ENCODE measurements around the gene PPIL6. TPM values are rescaled to one million over a fixed set of nuclear protein-coding genes. Genes with fewer than 3 reads are reported as not detected.
"Not testable (repeated sequence)": the region's sequence is repeated elsewhere in the genome, so short reads cannot be mapped to it uniquely, and the experiment has no call there.

Gene PPIL6
- total RNA-seq, 1 donor from 2014 or later = 0.60 TPM

DNA sequence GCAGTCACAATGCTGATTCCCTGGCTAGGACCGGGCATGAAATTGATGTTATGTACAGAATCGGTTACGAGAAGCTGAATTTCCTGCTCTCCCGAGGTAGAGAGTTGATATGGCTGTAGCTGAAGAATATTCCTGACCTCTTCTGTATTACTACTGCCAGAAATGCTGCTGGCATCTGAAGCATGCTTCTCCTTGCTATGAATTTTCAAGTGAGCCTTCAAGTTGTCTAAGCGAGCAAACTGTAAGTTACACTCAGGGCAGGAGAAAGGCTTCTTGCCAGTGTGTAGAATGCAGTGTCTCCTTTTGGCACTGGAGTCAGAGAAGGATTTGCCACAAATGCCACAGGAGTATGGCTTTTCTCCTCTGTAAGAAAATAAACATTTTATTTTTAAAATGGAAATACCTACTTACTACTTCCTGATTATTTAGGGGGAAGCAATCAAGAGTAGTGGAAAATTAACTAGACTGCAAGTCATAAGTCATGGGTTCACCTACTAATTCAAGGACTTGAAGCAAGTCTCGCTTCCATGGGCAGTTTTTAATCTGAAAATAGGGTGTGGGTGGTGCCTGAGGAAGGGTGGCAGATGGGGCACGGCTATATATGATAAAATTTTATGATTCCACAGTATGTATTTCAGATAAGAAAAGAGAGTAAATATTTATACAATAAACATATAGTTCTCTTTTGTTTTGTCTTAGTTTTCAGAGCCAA lies 25.9 kb upstream of the PPIL6 start:
- DNase-seq (ENCODE audit: low read depth in 2 of 2) = no peak

DNA sequence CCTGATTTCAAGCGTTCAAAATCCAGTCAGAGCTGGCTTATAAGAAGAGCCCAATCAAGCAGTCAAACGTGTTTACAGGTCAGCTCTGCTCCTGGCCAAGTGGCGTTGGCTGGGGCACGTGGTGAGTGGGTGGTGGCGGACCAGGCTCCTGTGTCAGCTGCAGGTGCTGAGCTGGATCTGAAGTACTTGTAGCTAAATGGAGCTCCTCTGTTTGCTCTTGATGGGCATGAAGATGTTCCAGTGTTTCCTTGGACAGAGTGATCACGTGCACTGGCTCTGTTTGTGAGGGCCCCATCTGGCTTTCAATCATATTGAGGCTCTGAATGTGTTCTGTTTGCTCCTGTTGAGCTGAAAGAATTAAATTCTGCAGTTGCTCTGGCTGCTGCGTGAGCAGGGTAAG lies 25.3 kb upstream of the PPIL6 start:
- DNase-seq (ENCODE audit: low read depth in 2 of 2) = no peak

DNA sequence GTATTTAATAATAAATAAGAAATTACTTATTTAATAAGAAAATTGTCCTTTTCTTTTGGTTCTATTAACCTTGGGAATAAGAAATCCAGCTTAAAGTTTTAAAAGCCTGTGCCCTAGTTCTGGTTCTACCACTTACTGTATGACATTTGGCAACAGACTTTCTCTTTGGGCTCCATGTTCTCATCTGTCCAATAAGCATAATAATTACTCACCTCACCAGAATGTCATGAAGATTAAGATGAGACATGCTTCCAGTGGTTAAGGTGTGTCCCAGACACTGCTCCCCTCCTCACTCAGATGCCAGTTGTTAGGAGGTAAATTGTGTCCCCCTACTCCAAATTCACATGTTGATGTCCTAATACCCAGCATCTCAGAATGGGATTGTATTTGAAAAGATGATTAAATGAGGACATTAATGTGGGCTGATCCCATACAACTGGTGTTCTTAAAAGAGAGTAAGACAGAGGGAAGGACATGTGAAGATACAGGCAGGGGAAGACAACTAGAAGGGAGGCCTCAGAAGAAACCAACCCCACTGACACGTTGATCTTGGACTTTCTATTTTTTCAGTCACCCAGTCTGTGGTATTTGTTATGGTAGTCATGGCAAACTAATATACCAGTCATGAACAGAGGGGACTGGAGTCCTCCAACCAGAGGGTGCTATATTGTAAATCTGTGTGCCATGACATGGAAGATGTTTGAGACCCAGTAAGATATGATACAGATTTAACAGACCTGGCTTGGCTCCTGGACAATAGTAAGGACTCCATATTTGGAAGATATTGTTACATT lies 21.5 kb upstream of the PPIL6 start:
- DNase-seq (ENCODE audit: low read depth in 2 of 2) = no peak

DNA sequence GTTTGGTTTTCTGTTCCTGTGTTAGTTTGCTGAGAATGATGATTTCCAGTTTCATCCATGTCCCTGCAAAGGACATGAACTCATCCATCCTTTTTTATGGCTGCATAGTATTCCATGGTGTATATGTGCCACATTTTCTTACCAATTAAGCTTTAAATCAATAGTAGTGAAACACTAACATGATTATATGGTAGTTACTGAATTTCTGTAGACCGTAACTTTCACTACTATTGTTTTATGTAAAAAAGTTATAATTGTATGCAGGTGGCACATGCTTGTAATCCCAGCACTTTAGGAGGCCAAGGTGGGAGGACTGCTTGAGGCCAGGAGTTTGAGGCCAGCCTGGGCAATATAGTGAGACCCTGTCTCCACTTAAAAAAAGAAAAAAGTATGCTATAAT lies 20.8 kb upstream of the PPIL6 start:
- DNase-seq (ENCODE audit: low read depth in 2 of 2) = not testable (repeated sequence)

DNA sequence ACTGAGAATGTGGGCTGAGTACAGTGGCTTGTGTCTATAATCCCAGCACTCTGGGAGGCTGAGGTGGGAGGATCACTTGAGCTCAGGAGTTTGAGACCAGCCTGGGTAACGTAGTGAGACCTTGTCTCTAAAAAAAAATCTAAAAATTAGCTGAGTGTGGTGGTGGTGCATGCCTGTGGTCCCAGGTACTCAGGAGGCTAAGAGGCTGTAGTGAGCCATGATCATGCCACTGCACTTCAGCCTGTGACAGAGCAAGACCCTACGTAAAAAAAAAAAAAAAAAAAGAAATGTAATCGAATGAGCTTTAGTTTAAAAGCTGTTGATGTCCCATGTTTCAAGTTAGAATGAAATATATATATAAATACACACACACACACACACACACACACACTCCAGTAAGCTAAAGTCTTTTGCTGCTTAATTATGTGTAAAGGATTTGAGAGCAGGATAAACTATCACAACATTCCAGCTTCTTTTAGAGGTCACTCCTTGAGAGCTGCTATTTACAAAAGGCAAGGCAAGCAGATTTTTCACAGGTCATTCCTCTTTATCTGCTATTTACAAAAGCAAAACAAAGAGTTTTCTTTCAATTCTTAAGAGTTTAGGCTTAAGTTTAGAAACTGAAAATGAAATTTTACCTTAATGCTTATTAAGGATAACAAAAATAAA lies 19.9 kb upstream of the PPIL6 start:
- no peak for DNase-seq (ENCODE audit: low read depth in 2 of 2)

DNA sequence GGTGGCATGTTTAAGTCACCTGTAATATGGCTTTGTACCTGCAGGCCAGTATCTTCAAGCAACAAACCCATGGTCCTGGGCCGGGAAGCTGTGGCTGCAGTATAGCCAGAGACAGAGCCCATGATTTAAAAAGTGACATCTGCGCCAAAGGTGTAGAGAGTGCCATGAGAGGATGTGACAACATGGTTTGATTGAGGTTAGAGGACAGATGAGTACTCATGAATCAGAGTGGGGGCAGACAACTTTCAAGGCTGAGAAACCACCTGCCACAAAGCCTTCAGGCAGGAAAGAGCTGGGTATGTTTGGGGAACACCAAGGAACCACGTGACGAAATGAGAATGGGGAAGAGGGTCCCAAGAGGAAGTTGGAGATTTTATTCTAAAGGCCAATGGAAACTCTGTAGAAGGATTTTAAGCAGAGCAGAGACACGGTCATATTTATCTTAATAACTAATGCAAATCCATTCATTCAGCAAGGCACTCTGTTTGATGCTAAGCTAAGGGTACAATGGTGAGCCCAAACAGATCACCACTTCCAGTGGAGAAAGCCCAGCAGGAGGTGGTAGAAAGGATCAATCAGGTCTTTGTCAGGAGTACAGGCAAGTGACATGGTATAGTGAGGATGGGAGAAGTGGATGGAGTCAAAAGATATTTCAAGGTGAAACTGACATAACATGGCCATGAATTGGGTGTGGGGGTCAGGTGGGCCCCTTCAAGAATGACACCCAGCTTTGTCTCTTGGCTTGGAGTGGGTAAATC lies 18.5 kb upstream of the PPIL6 start:
- no peak for DNase-seq (ENCODE audit: low read depth in 2 of 2)

DNA sequence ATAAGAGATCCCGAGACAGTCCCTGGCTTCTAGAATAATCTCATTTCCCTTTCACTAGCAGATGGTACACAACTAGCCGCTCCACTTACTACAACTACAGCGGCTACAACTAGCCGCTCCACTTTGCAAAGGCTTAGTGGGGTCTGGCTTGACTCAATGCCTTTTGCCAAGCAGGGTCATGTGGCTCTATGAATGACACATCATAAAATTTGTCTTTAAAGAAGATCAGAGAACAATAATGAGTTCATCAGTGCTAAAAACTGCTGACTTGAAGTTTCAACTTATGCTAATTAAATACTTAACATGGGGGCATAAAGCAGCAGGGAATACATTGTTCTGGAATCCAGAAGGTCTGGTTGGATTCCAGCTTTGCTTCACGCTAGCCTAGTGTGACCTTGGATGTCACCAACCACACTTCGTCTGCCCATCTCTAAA lies 17.2 kb upstream of the PPIL6 start:
- DNase-seq (ENCODE audit: low read depth in 2 of 2) = no peak

DNA sequence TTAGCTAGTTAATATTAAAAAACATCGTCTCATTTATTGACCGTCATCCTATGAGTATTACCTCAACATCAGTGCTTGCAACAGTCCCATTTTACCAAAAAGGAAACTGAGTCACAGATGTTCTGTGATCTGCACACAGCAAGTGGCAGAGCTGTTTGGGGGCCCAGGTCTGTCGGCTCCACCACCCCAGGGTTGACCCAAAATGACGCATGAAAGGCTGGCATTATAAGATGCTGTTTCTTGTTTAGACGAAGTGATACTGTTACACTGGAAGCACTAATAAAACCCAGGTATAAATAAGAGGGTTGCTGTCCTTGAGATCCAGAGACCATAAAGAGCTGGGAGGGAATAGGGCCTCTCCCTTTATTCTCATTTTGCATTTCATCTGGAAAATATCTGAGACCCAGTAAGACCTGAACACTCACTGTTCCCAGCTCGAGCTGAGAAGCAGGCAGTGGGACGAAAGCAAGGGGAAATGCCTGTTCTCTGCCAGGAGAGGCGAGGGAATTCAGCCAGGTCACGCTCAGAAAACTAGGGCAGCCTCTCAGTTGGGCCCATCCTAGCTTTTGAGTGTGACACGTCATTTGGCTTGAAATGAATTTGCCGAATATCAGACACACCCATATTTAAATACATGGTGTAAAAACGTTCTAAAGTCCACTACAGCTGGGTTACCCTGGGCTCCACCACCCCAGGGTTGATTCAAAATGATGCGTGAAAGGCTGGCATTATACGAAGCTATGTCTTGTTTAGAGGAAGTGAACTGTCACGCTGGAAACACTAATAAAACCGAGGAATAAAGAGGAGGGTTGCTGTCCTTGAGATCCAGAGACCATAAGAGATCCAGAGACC lies 16.5 kb upstream of the PPIL6 start:
- DNase-seq (ENCODE audit: low read depth in 2 of 2) = peak; percentile 50 to 54

DNA sequence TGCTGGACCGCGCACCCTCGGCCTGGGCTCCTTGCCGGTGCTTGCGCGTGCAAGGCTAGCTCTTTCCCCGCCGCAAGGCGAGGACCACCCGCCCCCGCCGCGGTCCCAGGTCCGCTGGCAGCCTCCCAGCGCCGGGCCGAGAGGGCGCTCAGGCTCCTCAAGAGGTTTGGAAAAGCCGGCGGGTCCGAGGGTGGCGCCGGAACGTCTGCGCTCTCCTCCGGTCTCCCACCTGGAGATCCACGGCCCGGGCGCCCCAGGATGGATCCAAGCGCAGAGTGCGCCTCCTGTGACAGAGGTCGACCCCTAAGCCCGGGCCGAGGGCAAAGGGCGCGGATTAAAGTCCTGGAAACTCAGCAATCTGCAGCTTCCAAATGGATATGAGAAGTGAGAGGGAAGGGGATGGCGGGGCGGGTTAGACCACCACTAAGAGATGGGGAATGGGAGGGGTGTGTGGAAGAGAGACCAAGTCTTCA lies 15.7 kb upstream of the PPIL6 start:
- DNase-seq (ENCODE audit: low read depth in 2 of 2) = no peak

DNA sequence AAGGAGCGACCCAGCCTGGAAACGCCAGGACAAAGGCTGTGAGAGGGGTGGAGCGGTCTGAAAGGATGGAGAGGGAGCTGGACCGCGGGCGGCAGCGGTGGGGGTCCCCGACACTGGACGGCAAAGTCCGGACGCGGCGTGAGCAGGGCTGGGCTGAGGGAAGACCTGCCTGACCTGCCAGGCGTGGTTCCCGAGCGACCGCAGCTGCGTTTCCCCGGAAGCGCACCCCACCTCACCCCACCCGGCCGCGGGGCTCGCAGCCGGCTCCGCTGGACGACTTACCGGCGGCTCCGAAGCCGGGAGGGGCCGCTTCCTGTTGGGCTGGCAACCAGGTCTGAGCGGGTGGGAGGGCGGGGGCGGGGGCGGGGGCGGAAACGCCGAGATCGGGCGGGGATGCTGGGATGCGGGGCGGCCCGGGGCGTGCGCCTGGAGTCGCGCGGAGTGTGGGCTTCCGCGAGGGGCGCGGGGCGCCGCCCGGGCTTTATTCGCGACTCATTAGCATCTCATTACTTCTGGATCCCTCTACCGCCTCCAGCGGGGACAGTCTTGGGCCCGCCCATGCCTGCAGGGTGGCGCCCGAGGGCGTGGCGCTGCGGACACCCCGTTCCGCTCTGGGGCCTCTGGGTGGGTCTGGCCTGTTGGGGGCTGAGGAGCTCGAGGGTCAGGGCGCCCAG lies 15.1 kb upstream of the PPIL6 start, which contains the start of gene MICAL1:
Gene MICAL1 (minus strand): TSS at position 336 of the 674 bp plus-strand sequence. CDS start 1,576 bp downstream, outside the sequence.
- DNase-seq (ENCODE audit: low read depth in 2 of 2) = peak in 1 of 2 donors; percentile 41

DNA sequence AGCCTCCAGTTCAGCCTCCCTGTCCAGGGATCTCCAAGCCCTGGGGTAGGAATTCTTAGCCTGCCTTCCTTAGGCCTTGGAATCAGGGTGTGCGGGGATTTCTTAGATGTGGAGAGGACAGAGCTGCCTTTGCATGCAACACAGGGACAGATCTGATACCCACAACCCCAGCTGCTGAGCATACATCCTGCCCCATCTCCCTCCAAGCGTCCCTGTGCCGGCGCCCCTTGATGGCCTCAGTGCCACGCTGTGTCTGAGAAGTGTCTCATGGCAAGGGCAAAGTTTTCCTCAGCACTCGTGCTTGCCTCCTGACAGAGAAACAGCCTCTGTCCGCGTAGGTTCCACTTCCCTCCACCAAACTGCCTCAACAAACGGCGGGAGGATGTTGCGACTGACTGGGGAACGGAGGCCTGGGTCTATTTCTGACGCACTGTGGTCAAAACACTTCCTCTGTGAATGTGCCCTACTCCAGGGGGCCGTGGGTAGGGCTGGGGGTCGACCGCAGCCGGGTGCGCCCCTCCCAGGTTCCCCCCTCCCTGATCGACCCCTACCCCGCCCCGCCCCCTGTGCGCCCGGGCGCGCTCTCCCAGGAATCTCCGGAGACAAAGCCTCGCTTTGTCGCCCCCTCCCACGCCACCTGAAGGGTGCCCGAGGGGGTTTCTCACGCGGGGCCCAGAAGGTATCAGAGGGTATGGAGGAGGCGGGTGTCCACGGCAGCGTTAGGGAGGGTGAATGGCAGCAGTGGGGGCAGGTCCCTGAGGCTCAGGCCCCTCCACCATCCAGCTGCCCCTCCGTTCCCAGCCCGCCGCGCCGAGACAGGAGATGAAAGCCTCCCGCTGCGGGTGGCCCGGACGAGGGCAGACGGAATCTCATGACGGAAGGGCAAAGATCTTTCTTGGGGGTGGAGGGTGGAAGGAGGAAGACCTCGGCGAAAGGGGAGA lies 14.3 kb upstream of the PPIL6 start:
- DNase-seq (ENCODE audit: low read depth in 2 of 2) = peak in 1 of 2 donors; percentile 26

DNA sequence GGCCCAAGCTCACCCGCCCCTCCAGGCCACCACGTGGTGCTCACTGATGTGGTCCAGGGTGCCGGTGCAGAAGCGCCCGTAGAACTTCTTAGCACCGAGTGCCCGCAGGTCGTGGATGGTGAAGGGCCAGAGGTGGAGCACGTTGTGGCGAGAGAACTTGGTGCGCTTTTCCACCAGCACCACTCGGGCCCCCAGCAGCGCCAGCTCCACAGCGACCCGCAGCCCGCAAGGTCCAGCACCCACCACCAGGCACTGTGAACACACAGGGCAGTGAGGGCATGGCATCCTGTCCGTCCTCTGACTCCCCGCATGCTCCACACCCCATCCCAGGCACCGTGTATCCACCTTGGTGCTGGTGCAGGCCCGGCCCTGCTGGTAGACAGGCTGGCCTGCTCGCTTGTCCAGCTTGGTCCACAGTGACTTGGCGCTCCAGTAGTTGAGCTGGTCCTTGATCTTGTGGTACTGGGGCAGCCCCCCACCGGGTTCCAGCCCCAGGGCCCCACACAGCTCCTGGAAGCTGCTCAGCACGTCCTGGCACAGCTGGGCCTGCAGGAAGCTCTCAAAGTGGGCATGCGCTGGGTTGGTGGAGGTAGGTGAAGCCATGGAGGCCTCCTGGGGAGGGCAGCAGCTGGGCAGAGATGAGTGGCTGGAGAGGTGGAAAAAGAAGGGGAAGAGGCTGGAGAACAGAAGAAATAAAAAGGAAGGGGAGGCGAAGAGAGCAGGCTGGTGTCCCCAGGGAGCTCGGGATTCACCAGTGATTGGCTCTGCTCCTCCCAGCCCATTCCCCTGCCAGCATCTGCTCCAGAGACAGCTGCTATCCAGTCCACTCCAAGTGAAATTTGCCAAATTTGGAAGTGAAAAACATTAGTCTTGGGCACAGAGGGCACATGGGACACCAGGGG lies 13.4 kb upstream of the PPIL6 start:
- no peak for DNase-seq (ENCODE audit: low read depth in 2 of 2)

DNA sequence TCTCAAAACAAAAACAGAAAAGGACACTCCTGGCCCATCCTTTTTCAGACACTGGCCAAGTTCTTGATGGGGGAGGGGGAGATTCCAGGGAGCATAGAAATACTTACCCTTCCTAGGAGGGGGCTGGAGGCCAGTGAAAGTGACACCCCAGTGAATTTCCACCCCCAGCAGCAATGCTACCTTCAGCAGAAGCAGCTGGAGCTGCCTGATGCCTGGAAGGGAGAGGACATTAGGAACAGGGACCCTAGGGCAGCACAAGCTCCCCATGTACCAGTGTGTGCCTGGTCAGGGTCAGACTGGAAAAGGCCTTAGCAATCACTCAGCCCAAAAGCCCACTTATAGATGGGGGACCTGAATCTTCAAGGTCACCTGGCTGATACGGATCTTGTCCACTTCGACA lies 12.7 kb upstream of the PPIL6 start:
- DNase-seq (ENCODE audit: low read depth in 2 of 2) = no peak

DNA sequence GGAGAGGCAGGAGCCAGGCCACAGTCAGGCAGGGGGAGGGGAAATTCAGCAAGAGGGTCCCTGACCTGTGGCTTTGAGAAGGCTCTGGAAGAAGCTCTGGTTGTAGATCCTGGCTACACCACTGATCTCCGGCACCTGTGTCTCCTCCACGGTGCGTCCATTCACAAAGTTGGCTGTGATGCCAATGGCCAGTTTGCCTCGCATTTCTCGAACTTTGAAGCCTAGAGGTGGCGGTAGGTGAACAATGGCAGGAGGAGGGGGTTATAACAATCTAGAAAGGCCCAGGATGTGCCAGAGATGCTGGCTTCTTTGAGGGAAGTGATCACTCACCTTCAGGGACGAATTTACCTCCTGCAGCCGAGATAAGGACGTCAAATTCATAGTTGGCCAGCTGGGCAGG lies 11.8 kb upstream of the PPIL6 start:
- no peak for DNase-seq (ENCODE audit: low read depth in 2 of 2)

DNA sequence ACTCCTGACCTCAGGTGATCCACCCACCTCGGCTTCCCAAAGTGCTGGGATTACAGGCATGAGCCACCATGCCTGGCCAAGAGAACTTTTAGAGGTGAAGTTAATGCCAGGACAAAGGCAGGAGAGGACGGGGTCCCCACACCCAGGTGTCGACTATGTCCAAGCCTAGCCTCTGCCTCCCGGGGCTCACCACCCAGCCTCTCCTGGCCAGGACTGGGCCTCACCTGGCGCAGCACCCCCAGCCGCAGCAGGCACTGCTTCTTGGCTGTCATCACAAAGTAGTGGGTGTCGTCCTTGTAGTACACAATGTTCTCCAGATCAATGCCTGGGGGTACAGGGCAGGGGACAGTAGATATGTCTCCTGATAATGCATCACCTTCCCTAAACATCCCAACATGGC lies 10.9 kb upstream of the PPIL6 start:
- no peak for DNase-seq (ENCODE audit: low read depth in 2 of 2)

DNA sequence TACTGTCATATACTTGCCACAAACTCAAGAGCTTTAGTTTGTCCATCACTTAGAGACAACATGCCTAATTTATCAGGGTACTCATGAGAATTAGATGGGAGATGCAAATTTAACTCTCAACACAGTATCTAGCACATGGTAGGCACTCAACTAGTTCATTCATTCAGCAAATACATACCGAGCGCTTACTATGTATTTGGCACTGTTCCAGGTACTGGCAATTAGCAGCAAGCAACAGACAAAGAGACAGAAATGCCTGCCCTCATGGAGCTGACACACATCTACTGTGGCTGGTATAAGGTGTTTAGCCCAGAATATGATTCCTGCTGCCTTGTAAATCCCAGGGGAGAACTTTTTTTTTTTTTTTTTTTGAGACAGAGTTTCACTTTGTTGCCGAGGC lies 10.4 kb upstream of the PPIL6 start:
- no peak for DNase-seq (ENCODE audit: low read depth in 2 of 2)

DNA sequence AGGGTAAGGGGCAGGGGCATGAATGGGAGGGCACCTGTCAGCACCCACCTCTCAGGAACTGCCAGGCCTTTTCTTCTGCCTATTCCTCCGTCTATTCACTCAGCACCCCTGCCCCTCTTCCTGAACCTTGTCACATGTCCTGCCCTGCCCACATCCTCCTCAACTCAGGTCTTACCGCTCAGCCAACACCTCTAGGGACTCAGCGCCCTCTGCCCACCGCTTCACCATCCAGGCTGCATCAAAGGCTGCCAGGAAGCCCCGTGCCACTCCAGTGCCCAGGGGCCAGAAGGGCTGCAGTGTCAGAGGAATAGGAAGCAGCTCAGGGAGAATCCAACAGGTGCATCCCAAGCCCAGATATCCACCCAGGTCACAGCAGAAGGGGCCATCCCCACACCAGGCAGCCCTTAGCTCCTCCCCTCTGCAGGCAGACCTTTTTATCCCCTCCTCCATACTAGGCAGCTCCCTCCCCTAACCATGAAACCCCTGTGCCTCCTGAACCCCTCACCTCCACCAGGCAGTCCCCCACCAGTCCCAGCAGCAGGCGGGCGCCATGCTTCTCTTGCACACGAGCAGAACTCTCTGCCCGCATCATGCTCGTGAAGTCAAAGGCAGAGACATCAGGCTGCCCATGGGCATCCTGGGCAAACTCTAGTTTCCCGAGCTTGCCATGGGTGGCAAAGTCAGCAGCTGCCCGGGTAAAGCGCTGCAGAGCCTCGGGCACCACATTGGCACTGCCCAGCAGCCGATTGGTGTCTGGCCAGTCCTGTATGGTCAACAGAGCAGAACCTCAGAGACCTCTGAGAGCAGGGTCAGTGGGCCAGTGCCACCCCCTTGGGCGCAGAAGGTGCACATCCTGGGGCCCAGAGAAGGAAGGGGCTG lies 9.6 kb upstream of the PPIL6 start:
- no peak for DNase-seq (ENCODE audit: low read depth in 2 of 2)

Data from lung microvascular endothelial cell (primary cell).